Measurements from ENCODE around the gene SNAPC2.
"Not testable (repeated sequence)": the region's sequence is repeated elsewhere in the genome, so short reads cannot be mapped to it uniquely, and the experiment has no call there.

The SNAPC2 gene

GRCh38 chr19:7910321-7911161, 9.6 kb upstream of the SNAPC2 start:
- DNase-seq: no peak

GRCh38 chr19:7911508-7912143, 8.5 kb upstream of the SNAPC2 start:
- DNase-seq: no peak

- DNase-seq: no peak
Measured at GRCh38 chr19:7912144-7912696, 7.9 kb upstream of the SNAPC2 start.

GRCh38 chr19:7912697-7913564, 7.2 kb upstream of the SNAPC2 start:
- no peak for DNase-seq

- DNase-seq: no peak
Measured at GRCh38 chr19:7913652-7914051, 6.5 kb upstream of the SNAPC2 start.

- no peak for DNase-seq
Measured at GRCh38 chr19:7914099-7914498, 6.0 kb upstream of the SNAPC2 start.

- no peak for DNase-seq
Measured at GRCh38 chr19:7914598-7915045, 5.5 kb upstream of the SNAPC2 start, which contains the start of gene TGFBR3L. TGFBR3L (plus strand) TSS chr19:7914830.

- DNase-seq: no peak
Measured at GRCh38 chr19:7915250-7916102, 4.7 kb upstream of the SNAPC2 start.

- DNase-seq: peak; percentile 65 to 72
Measured at GRCh38 chr19:7916103-7916954, 3.8 kb upstream of the SNAPC2 start.

GRCh38 chr19:7916955-7917266, 3.2 kb upstream of the SNAPC2 start:
- DNase-seq: no peak

GRCh38 chr19:7917267-7918061, 2.7 kb upstream of the SNAPC2 start:
- peak; percentile 66 to 78 for DNase-seq

- not testable (repeated sequence) for DNase-seq
Measured at GRCh38 chr19:7918062-7918614, 2.0 kb upstream of the SNAPC2 start.

- DNase-seq: no peak
Measured at GRCh38 chr19:7918615-7919421, 1.3 kb upstream of the SNAPC2 start.

GRCh38 chr19:7920519-7921301, 572 bp downstream of the SNAPC2 start:
- DNase-seq: peak; percentile 99

GRCh38 chr19:7921302-7921966, 1.3 kb downstream of the SNAPC2 start:
- no peak for DNase-seq

- no peak for DNase-seq
Measured at GRCh38 chr19:7921967-7922835, 2.1 kb downstream of the SNAPC2 start.

GRCh38 chr19:7922836-7923195, 2.7 kb downstream of the SNAPC2 start:
- DNase-seq: no peak

Measured in activated T-cell treated with anti-CD3 and anti-CD28 coated beads, Interleukin-2, amount 50 U/mL, for 48 hours (primary cell).